Measurements from ENCODE around the gene PKP1. TPM values are rescaled to one million over a fixed set of nuclear protein-coding genes. Genes with fewer than 3 reads are reported as not detected.

PKP1 gene
- total and polyA plus RNA-seq, 2 experiments from 2014 or later, result 0.19 to 0.83 TPM

DNA sequence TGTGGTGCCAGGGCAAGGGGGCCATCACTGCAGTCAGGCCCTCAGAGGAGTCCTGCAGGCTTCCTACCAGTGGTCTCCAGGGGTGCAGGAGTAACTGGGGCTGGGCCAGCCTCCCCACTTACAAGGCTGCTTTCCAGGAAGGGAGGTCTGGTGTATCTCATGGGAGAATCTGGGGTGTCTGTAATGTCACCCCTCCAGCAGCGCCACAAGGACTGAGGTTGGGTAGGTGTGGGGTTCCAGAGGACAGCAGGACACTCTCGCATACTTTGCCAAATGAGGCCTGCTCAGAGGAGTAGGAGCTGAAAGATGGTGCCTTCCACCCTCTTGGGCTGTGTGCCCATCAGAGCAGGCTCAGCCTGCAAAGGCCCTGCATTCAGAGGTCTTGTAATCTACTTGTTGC is 47.2 kb downstream of the PKP1 start:
- Histone ChIP-seq H3K27me3 (ENCODE audit: insufficient read depth) (no peaks in the 10 kb centered on the region), H3F3A (replicated peaks; ENCODE audit: low read depth) (no peaks in the 10 kb centered on the region), H3K4me3 (no peak overlapping the region), H3K9me2 (ENCODE audit: insufficient read depth) (no peaks in the 10 kb centered on the region), H3K4me1 (ENCODE audit: insufficient read depth) (no peaks in the 10 kb centered on the region), H3K27ac (ENCODE audit: low read depth) (no peak overlapping the region), H3K4me2 (no peak overlapping the region), H3K36me3 (ENCODE audit: insufficient read depth) (no peaks in the 10 kb centered on the region), H2AFZ (no peak overlapping the region), H3K79me2 (replicated peaks; ENCODE audit: insufficient read depth) (no peaks in the 10 kb centered on the region), H4K20me1 (replicated peaks; ENCODE audit: insufficient read depth) (no peaks in the 10 kb centered on the region)
- Mint-ChIP-seq H3K4me1 (no peaks in the 10 kb centered on the region), H3K4me3 (no peak overlapping the region), H3K36me3 (ENCODE audit: low read depth) (no peaks in the 10 kb centered on the region; the same call in 2 of the 3 replicates), H3K27me3 (ENCODE audit: insufficient read depth, low read depth, poor library complexity) (peaks cover 12% of the 10 kb centered on the region), H3K9me3 (no peaks in the 10 kb centered on the region), H3K27ac (no peak overlapping the region)
- DNase-seq (ENCODE audit: low spot score) (no peak), ATAC-seq (no peak)
- TF ChIP-seq CTCF (conservative IDR thresholded peaks at IDR 0.05; ENCODE audit: low read depth in 2 of 2) (no peak), EZH2phosphoT487 (IDR thresholded peaks at IDR 0.05; ENCODE audit: unreplicated experiment) (no peak), POLR2AphosphoS5 (IDR thresholded peaks at IDR 0.05; ENCODE audit: low read depth) (no peak), ZNF114 (CRISPR knock-in tag; IDR thresholded peaks at IDR 0.05) (no peak), ZNF462 (CRISPR knock-in tag; IDR thresholded peaks at IDR 0.05) (no peak)
